HG03280 (cell line): Measurements from ENCODE around the gene TRPT1.

ENCODE experiments used
- ATAC-seq: cut with Tn5 transposase; IDR thresholded peaks from one replicate; pipeline ENCODE4 v1.9.1; 2021; ENCODE audit warnings: mild to moderate bottlenecking, moderate library complexity; ENCODE audit not compliant: unreplicated experiment

TRPT1 gene

GRCh38 chr11:64231546-64231945, 5.6 kb upstream of the TRPT1 start:
- no peak for ATAC-seq

- ATAC-seq = no peak
Measured at GRCh38 chr11:64230985-64231365, 5.0 kb upstream of the TRPT1 start.

- ATAC-seq = peak; percentile 53
Measured at GRCh38 chr11:64230171-64230984, 4.4 kb upstream of the TRPT1 start, which contains the start of gene DNAJC4. Gene DNAJC4 (plus strand): TSS chr11:64230548. CDS start chr11:64230855, 307 bp downstream.

GRCh38 chr11:64229744-64230170, 3.8 kb upstream of the TRPT1 start:
- no peak for ATAC-seq

DNA sequence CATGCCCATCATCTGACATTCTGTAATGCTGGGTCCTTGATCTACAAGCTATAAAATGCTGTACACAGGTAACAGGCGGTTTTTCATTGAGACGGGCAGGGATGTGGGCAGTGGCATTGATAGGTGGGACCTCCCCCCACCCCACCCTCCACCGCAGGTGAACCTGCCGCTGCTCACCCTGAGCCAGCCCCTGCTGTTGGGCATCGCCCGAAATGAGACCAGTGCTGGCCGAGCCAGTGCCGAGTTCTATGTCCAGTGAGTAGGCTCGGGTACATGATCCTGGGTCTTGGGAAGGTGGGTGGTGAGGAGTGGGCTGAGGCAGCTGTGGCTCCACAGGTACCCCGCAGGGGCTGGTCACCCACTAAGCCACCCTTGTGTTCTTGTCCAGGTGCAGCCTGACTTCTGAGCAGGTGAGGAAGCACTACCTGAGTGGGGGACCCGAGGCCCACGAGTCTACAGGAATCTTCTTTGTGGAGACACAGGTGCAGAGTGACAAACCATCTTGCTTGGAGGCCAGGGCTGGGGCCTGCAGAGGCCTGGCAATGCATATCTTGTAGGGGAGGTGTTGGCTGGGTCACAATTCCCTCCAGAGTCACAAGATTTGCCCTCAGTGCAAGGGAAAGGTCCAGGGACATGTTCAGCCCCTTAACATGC, 3.2 kb upstream of the TRPT1 start:
- no peak for ATAC-seq

GRCh38 chr11:64227405-64227956, 1.5 kb upstream of the TRPT1 start:
- no peak for ATAC-seq

DNA sequence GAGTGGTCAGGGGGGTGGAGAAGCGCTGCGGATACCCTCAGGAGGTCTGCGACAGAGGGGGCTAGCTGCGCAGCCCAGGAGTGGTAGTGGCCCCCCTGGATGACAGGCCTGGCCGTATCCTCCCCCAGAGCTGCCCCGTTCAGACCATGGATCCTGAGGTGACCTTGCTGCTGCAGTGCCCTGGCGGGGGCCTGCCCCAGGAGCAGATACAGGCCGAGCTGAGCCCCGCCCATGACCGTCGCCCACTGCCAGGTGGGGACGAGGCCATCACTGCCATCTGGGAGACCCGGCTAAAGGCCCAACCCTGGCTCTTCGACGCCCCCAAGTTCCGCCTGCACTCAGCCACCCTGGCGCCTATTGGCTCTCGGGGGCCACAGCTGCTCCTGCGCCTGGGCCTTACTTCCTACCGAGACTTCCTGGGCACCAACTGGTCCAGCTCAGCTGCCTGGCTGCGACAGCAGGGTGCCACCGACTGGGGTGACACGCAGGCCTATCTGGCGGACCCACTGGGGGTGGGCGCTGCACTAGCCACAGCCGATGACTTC, 593 bp upstream of the TRPT1 start:
- ATAC-seq = peak; percentile 15

- ATAC-seq = no peak
Measured at GRCh38 chr11:64224891-64225607, 937 bp downstream of the TRPT1 start.

DNA sequence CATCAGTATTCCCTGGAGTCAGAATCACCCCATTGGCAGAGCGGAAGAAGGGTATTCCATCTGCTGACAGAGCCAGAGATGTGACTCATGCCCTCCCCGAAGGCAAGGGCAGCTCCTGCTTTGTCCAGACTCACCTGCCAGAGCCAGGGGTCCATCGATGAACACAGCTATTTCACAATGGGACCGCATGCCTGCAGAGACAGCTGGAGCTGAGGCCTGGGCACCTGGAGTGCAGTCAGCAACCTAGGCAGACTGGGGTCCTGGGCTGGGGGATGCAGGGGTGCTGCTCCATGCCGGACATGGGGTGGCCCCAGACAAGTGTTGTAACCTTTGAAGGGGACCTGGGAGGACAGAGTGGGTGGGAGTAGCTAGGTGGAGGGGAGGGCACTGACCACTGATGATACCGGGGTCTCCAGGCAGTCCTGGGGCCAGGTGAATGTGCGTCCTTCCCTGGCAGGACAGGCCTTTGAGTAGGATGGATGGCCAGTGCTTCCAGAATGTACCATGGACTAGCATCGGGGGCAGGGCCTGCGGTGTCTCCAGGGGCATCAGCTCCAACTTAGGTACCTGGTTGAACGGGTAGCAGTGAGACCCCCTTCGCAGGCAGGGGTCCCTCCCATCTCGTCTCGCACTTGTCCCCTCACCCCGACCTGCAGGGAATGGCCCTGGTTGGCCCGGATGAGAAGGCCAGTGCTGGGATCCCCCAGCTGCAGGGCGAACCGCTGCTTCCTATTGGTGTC, 1.7 kb downstream of the TRPT1 start:
- ATAC-seq = no peak

DNA sequence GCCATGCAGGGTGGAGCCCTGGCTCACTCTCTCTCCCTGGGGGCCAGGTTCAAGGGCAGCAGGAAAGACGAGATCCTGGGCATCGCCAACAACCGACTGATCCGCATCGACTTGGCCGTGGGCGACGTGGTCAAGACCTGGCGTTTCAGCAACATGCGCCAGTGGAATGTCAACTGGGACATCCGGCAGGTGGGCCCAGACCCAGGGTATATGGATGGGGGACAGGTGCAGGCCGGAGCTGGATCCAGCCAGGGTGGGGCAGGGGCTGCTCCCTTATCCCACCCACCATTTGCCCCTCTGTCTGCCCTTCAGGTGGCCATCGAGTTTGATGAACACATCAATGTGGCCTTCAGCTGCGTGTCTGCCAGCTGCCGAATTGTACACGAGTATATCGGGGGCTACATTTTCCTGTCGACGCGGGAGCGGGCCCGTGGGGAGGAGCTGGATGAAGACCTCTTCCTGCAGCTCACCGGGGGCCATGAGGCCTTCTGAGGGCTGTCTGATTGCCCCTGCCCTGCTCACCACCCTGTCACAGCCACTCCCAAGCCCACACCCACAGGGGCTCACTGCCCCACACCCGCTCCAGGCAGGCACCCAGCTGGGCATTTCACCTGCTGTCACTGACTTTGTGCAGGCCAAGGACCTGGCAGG, 2.9 kb downstream of the TRPT1 start:
- ATAC-seq = no peak

- ATAC-seq = no peak
Measured at GRCh38 chr11:64222651-64223000, 3.4 kb downstream of the TRPT1 start.

- no peak for ATAC-seq
Measured at GRCh38 chr11:64220798-64221197, 5.2 kb downstream of the TRPT1 start.

GRCh38 chr11:64220271-64220670, 5.7 kb downstream of the TRPT1 start:
- ATAC-seq = no peak

- no peak for ATAC-seq
Measured at GRCh38 chr11:64219755-64220154, 6.2 kb downstream of the TRPT1 start.

- ATAC-seq = no peak
Measured at GRCh38 chr11:64219354-64219684, 6.7 kb downstream of the TRPT1 start.

DNA sequence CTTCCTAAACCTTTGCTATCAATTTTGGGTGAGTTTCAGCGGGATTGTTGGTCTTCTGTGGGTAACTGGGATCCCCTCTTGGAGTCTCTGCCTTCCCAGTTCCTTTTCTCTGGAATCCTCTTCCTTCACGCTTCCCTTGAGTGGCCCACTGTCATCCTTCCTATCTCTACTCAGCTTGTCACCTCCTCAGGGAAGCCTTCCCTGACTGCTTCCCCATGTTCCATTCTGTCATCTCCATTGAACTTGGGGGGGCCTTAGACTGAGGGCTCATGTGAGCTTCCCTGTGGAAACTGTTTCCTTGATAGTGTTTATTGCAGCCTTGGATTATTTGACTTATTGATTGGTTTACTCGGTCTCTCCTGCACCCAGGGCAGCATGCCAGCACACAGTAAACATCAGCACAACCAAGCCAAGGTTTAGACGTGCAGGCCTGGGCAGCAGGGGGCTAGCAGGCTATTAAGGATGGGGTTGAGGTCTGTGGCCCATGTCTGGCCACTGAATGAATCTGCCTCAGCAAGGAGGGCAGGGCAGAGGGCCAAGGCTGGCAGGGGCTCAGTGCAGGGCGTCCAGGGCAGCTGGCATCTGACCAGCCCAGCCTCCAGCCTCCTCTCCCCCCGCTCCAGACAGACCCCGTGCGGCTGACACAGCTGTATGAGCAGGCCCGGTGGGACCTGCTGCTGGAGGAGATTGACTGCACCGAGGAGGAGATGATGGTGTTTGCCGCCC, 7.2 kb downstream of the TRPT1 start:
- ATAC-seq = no peak

DNA sequence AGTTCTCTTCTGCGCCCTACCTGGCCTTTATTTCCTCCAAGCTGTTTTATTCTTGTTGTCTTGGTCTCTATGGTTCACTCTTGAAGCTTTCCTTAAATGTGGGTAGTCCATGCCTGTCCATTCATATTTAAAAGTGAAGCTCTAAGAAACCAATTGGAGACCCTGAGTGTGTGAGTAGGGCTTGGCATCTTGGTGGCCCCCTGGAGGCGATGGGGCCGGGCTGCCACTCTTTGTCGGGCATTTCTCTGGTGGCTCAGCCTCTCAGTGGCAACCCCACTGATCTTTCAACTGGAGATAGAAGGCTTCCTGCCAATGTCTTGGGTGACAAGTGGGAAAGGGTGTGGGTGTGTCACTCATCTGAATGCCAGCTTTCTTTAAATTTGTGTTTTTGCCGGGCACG, 9.1 kb downstream of the TRPT1 start:
- ATAC-seq = no peak

DNA sequence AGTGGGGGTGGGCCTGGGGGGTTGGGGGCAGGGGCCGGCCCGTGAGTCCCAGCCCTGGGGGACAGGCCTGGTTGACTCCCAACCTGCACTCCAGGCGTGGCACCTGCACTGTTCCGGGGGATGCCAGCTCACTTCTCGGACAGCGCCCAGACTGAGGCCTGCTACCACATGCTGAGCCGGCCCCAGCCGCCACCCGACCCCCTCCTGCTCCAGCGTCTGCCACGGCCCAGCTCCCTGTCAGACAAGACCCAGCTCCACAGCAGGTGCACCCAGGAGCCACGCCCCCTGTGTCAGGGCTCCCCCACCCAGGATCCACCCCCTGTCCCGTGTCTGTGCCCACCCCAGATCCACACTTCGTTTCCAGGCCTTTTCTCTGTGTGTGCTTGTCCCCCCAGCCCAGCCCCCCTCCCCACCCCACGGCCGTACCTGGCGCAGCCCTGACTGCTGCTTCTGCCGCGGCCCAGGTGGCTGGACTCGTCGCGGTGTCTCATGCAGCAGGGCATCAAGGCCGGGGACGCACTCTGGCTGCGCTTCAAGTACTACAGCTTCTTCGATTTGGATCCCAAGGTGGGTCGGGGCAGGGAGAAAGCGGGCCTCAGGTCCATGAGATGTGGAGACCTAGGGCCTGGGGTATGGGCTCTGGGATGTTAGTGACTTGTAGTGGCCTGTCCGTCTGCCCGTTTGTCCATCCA, 14.7 kb downstream of the TRPT1 start:
- no peak for ATAC-seq
